ENCODE data around the gene REPS1.

GRCh38 chr6:138986578-138986977 is 1.5 kb downstream of the REPS1 start:
- no peak for TF ChIP-seq CTCF (conservative IDR thresholded peaks at IDR 0.05 in 1 of 2, IDR thresholded peaks at IDR 0.05 in 1 of 2; ENCODE audit: extremely low read depth in 1 of 2, insufficient read depth in 1 of 2, low read depth in 1 of 2, low read length in 2 of 2)
- TF ChIP-seq EZH2 (IDR thresholded peaks at IDR 0.05; ENCODE audit: borderline replicate concordance, low read length), result no peak
